Activated CD8-positive, alpha-beta memory T cell treated with anti-CD3 and anti-CD28 coated beads for 24 hours (primary cell): ENCODE results near the gene RAPGEF2.
"Not testable (repeated sequence)": the region's sequence is repeated elsewhere in the genome, so short reads cannot be mapped to it uniquely, and the experiment has no call there.

Source experiments
- DNase-seq: peaks from one replicate; pipeline ENCODE4 v3.0.0-alpha.2; 2020

The RAPGEF2 gene

GRCh38 chr4:159102622-159103383 is at the start of gene RAPGEF2:
TSS of gene RAPGEF2 (plus strand) at chr4:159103079. CDS start at chr4:159104163, 1,084 bp downstream.
- peak; percentile 91 for DNase-seq

GRCh38 chr4:159055833-159056232 is 47.0 kb upstream of the RAPGEF2 start:
- no peak for DNase-seq

GRCh38 chr4:159060161-159060560 is 42.7 kb upstream of the RAPGEF2 start:
- DNase-seq, result no peak

GRCh38 chr4:159062381-159062780 is 40.5 kb upstream of the RAPGEF2 start:
- no peak for DNase-seq

GRCh38 chr4:159065513-159066240 is 37.2 kb upstream of the RAPGEF2 start:
- no peak for DNase-seq

- DNase-seq, result not testable (repeated sequence)
Measured at GRCh38 chr4:159068139-159068538, 34.7 kb upstream of the RAPGEF2 start.

DNA sequence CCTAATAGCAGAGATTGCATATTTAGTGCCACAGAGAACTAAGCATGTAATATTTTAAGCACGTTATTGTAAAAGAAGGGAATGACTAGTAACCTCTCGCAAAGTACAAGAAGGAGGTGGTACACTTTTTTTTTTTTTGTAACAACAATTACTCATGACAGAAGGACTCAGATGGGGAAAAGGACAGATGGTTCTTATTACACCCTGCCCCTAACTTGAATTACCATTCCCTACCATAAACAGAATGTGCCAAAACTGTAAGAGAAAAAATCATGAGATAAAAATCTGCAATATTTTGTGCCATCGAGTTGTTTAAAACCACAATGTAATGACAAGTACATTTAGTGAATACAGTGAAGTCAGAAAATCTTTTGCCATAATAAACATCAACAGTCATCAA is 33.0 kb upstream of the RAPGEF2 start:
- no peak for DNase-seq

- no peak for DNase-seq
Measured at GRCh38 chr4:159070742-159071141, 32.1 kb upstream of the RAPGEF2 start.

DNA sequence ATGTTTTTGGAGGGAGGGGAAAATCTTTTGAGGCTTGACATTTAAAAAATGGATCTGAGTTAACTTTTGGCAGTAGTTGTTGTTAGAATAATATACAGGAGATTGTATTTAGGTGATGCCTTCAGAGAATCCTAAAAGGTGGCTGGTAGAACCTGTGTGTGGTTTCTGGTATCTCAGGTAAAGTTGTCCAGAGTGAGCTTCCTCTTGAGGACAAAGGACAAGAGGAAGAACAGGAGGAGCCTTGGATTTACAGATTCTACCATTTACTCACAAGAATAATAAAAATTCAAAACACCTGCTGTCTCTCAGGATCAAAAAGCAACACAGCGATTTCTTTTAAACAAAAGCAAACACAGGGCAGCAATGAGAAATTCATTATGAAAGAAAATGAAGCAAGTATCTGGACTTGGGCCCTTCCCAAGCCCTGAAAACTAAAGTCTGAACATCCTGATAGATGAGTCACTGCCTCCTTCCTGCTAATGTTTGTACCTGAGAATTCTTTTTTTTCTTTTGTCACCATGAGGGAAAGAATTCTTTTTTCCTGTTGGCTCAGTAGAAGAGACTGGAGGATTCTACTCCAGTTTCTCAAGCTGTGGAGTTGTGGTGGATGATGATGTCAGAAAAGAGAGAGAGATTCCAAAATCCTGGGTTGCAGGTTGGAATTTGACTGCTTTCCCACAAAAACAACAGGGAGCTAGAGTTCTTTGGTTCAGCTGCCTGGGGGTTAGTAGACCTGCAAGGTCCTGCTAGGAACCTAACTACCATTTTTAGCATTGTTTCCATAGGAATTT is 31.5 kb upstream of the RAPGEF2 start:
- DNase-seq, result no peak

DNA sequence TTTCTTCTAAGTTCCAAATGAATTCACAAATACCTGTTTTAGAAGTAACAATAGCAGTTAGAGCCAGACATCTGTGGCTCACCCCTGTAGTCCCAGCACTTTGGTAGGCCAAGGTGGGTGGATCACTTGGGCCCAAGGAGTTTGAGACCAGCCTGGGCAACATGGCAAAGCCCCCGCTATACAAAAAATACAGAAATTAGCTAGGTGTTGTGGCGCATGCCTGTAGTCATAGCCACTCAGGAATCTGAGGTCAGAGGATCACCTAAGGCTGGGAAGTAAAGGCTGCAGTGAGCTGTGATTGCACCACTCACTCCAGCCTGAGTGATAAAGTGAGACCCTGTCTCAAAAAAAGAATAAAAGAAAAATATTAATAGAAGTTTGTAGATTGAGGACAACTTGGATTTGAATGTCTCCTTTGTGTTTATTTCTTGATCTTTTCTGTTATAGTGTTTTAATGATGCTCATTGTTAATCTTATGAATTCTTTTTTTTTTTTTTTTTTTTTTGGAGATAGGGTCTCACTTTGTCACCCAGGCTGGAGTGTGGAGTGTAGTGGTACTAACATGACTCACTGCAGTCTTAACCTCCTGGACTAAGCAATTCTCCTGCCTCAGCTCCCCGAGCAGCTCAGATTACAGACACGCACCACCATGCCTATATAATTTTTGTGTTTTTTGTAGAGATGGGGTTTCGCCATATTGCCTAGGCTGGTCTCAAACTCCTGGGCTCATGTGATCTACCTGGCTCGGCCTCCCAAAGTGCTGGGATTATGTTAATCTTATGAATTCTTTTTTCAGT is 30.7 kb upstream of the RAPGEF2 start:
- no peak for DNase-seq

DNA sequence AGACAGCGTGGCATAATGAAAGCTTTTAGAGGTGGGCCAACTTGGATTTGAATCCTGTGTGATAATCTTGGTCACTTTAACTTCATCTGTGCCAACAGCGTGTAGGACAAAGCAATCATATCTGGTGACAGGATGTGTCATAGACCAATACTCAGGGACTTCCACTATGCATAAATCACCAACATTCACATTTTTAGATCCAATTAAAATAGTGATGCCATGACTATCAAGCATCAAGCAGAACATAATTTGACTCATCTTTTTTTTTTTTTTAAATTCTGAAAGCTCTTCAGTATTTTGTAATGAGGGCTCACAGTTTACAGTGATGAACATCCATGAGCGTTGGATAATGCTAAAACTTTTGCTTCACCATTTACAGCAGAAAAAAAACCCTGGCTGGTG is 27.3 kb upstream of the RAPGEF2 start:
- DNase-seq, result no peak

DNA sequence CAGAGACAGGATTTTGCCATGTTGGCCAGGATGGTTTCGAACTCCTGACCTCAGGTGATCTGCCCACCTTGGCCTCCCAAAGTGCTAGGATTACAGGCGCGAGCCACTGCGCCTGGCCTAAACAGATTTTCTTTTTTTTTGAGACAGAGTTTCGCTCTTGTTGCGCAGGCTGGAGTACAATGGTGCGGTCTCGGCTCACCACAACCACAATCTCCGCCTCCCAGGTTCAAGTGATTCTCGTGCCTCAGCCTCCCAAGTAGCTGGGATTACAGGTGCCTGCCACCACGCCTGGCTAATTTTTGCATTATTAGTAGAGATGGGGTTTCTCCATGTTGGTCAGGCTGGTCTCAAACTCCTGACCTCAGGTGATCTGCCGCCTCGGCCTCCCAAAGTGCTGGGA is 25.9 kb upstream of the RAPGEF2 start:
- not testable (repeated sequence) for DNase-seq

- DNase-seq, result no peak
Measured at GRCh38 chr4:159077702-159078495, 25.0 kb upstream of the RAPGEF2 start.

- DNase-seq, result no peak
Measured at GRCh38 chr4:159079074-159079473, 23.8 kb upstream of the RAPGEF2 start.

- no peak for DNase-seq
Measured at GRCh38 chr4:159086606-159087005, 16.3 kb upstream of the RAPGEF2 start.

- no peak for DNase-seq
Measured at GRCh38 chr4:159090255-159090654, 12.6 kb upstream of the RAPGEF2 start.

DNA sequence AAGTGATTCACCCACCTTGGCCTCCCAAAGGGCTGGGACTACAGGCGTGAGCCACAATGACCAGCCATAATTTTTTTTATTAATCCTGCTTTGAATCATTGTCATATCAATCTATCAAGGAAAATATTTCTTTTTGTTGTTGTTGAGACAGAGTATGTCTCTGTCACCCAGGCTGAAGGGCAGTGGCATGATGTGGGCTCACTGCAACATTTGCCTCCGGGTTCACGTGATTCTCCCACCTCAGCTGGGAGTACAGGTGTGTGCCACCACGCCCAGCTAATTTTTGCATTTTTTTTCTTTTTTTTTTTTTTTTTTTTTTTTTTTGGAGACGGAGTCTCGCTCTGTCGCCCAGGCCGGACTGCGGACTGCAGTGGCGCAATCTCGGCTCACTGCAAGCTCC is 8.7 kb upstream of the RAPGEF2 start:
- not testable (repeated sequence) for DNase-seq

GRCh38 chr4:159096434-159096833 is 6.4 kb upstream of the RAPGEF2 start:
- DNase-seq, result no peak

DNA sequence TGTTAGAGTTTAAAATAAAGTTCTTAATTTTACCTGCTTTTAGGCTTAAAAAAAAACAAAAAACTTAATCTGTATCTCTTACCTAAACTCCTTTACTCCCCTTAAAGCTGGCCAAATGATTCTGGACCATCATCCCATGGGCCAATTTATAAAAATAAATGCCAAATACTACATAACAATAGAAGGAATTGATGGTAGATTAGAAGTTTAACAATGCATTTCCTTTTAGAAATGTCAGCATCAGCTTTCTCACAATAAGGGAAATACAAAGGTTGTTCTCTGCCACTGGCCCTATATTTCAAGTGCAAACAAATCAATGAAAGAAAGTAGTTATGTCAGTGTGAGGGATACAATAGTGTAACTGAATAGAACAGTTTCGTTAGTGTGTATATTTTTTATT is 5.7 kb upstream of the RAPGEF2 start:
- DNase-seq, result no peak

GRCh38 chr4:159097785-159098184 is 5.1 kb upstream of the RAPGEF2 start:
- DNase-seq, result no peak

DNA sequence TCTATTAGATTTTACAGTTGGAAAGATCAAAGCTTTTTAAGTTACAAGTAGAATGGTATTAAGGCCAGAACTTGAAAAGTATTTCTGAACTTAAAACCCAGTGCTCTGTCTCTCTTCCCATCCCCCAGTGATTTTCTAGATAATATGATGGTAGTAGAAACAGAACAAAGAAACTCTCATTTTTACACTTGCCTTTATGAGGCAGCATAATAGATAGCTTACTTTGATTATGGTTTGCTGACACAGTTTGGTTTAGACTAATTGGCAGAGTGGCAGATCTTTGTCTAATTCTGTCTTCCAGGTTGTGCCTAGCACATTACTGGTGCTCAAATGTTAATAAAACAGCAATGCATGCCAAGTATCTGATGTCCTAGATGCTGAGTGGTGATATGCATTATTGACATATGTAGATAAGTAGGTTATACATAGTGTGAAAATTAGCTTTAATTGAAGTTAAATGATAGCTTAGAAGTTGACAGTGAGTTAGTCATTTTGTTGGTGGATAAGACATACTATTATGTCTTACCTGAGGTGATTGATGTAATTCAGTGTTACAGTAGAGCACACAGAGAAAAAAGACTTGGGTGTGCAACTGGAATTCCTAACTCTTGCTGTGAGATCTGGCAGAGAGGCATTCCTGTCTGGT is 4.3 kb upstream of the RAPGEF2 start:
- no peak for DNase-seq
